HG02610 (cell line): ENCODE data around the gene SOCS3.

Experiments
- ATAC-seq: cut with Tn5 transposase; IDR thresholded peaks from one replicate; pipeline ENCODE4 v1.9.1; 2021; ENCODE audit warnings: mild to moderate bottlenecking, moderate library complexity; ENCODE audit not compliant: unreplicated experiment

Gene SOCS3

GRCh38 chr17:78391051-78391431 lies 31.2 kb upstream of the SOCS3 start:
- no peak for ATAC-seq

DNA sequence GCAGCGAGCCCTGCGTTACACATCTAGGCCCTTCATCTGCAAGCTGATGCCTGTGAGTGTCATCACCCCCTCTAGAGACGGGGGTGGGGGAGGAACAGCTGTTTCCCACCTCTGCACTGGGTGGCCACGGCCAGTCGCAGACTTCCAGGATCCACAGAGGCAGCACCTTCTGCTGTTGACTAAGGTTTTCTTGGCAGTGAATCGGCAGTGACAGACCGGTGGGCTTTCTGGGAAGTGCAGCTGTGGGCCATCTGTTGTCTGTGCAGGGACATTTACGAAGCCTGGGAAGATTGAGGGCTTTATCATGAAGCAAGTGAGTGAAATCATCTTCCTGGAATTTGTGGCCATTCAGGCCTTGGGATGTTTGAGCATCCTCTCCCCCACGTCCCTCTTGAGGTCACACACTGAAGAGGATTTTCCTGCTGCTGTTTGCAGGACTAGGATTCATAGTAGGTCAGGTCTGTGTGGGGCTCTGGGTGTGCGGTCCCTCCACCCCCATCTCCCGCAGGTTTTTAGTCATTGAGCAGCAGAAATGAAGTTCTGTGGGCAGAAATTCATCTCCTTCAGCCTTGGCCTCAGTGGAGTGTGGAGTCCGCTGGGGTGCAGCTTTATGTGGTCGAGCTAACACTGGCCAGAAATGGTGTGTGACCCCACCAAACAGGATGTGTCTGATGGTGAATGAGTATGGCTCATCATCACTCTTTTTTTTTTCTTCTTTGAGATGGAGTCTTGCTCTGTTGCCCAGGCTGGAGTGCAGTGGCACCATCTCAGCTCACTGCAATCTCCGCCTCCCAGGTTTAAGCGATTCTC lies 30.6 kb upstream of the SOCS3 start:
- no peak for ATAC-seq

DNA sequence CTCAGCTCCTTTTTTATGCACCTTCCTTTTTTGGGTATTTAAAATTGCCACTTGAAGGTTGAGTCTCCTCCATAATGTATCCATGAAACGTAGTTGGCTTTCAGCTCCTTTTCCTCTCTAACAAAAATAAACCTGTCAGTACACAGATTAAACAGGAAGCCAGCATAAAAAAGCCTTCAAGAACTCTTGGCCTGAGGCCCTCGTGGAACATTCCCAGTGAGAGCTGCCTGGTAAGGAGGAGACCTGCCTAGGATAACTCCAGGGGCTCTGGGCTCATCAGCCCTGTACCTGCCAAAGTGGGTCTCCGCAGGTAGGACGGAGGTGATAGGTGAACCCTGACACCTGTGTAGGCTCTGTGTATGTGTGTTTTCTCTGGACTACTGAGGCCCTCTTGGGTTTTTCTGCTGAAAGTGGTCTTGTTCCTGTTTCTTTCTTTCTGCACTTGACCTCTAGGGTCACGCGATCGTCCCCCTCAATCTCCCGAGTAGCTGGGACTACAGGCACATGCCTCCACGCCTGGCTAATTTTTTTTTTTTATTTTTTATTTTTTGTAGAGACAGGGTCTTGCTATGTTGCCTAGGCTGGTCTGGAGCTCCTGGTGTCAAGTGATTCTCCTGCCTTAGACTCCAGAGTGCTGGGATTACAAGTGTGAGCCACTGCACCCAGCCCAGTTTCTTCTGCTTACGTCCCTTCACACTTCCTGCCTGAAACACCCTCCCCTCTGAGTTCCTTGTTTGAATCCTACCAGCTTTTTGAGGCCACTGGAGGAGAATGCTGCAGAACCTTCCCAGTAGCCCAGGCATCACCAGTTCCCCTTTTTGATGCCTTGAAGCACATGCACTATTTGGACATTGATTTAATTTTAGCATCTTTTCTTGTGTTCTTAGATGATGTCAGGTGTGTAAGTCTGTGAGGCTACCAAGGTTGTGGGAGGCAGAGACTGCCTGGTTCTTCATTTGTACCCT lies 28.4 kb upstream of the SOCS3 start:
- no peak for ATAC-seq

- ATAC-seq, result peak; percentile 6
Measured at GRCh38 chr17:78384479-78385175, 24.8 kb upstream of the SOCS3 start.

GRCh38 chr17:78383725-78384471 lies 24.0 kb upstream of the SOCS3 start:
- ATAC-seq, result peak; percentile 42

DNA sequence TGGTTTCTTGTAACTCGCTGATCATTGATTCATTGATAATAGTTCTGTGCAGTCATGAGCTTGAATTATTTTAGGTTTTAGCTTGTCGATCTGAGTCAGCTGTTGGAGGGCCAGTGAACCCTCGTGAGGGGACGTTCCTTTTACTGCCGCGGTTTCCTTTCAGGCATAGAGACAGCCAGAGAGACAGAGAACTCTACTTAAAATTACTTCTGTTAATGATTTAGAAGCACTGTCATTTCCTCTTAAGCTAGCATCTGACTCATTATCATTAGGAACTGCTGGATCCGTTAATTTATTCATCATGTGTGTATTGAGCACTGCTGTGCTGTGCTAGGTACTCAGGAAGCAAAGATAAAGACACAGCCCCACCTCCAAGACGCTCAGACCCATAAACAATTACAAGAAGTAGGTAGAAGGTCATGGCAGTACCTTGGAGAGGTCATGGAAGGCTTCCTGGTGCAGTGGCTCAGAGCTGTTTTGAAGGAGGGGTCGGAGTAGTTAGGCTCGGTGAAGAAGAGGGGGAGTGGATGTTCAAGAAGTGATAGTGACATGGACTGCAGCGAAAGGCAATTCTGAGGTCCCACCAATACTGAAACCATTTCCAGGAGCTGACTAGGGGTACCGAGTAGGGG lies 21.8 kb upstream of the SOCS3 start:
- no peak for ATAC-seq

- ATAC-seq, result no peak
Measured at GRCh38 chr17:78380370-78380769, 20.5 kb upstream of the SOCS3 start.

DNA sequence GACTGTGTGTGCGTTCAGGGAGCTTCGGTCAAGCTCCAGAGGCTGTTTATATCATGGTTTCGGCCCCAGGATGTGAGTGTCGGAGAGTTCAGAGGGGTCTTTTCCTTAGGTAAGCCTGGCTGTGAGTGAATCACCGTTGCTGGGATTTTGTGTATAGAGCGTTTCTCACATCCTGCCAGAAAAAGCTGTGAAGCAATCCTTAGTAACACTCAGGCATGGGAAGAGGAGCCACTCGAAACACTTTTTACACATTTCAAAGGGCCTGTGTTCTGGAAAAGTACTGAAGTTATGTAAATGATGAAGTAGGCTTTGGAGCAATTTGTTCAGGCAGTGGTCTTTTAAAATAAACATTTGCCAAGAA lies 19.2 kb upstream of the SOCS3 start:
- no peak for ATAC-seq

DNA sequence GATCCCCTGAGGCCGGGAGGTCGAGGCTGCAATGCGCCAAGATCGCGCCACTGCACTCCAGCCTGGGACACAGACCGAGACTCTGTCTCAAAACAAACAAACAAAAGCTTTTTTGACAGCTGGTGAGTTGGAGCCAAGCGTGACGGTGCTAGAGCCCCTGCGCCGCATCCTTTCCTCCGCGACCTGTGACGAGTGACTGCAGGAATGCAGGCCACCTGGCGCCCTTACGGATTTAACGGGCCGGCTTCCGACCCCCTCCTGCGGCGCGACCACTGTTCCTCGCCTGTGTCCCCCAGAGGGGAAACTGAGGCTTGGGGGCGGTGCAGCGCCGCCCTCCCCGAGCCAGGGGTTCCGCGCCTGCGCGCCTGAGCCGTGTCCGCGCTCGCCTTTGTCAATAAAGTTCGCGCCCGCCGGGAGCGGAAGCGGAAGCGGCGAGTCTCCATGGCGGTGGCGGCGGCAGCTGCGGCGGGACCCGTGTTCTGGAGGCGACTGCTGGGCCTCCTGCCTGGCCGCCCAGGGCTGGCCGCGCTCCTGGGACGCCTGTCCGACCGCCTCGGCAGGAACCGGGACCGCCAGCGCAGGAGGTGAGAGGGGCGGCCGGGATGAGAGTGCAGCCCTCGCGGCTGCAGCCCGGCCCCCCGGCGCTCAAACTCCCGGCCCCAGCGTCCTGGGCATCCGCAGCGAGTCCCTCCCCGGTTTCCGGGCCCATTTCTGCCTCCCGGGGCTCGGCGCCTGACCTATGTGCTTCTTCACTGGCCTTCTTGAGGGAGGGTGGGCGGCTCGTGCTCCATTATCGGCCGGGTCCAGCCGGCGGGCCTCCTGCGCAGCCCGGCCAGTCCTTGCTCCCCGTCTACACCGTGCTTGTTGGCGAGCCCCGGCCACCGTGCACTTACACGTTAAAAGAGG lies 18.6 kb upstream of the SOCS3 start, which contains the start of gene PGS1:
Gene PGS1 (plus strand): TSS at position 425 of the 906 bp plus-strand sequence. CDS start 17 bp downstream, at position 442.
- peak; percentile 48 for ATAC-seq

DNA sequence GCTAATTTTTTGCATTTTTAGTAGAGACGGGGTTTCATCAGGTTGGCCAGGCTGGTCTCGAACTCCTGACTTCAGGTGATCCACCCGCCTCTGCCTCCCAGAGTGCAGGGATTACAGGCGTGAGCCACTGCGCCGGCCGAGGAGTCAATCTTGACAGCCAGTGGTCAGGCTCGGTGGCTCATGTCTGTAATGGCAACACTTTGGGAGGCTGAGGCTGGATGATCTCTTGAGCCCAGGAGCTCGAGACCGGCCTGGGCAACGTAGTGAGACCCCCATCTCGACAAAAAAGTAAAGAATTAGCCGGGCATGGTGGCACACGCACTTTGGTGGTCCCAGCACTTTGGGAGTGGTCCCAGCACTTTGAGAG lies 18.0 kb upstream of the SOCS3 start:
- no peak for ATAC-seq

GRCh38 chr17:78376161-78376560 lies 16.3 kb upstream of the SOCS3 start:
- no peak for ATAC-seq

GRCh38 chr17:78375401-78376151 lies 15.7 kb upstream of the SOCS3 start:
- ATAC-seq, result no peak

DNA sequence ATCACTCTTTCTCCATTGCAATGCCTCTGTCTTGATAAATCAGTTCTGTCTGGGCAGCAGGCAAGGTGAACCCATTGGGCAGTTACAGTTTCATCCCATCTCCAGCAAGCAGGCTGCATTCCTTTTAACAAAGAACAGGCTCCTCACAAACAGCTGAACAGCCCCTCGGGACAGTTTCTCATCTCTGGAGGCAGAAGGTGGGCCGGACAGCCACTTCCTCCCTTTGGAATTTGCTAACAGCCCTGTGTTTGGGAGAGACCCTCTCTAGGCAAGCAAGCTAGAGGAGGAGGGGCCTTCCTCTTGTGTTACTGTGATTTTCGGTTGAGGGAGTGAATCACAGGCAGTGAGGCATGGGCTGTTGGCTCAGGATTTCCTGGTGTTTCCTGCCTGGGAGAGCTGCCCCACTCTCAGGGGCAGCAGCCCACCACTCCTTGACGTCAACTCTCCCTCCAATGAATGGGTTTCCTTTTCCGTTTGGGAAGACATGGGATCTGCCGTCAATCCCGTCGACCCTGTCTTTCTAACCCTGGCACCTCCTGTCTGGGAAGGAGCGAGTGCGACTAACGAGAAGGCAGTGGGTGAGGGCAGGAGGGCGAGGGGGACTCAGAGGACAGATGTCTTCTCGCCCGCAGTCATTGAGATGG lies 14.9 kb upstream of the SOCS3 start:
- ATAC-seq, result no peak

GRCh38 chr17:78374189-78374588 lies 14.3 kb upstream of the SOCS3 start:
- ATAC-seq, result no peak

DNA sequence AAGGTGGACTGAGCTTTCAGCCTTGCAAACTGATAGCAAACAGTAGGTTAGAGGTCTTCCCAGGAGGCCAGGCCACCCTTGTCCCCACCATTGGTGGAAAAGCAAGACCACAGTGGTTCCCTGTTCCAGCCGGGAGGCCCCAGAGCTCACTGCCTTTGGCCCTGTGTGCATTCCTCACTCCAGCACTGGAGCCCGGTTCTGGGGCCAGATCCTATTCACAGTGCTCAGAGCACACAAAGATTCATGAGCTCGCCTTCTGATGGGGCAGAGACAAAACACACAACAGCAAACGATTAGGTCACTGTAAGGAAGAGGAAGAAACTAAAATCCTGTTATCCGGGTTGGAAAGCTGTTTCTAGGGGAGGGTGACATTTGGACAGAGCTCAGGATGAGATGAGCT lies 13.0 kb upstream of the SOCS3 start:
- ATAC-seq, result no peak

DNA sequence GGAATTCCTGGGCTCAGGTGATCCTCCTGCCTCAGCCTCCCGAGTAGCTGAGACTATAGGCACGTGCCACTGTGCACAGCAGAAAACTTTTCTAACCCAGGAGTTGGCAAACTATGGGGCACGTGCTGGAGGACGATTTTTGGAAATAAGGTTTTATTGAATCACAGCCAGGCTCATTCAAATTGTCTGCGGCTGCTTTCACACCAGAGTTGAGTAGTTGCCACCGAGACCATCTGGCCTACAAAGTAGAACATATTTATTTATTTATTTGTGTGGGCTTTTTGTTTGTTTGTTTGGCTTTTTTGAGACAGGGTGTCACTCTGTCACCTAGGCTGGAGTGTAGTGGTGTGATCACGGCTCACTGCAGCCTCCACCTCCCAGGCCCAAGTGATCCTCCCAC lies 11.2 kb upstream of the SOCS3 start:
- no peak for ATAC-seq

GRCh38 chr17:78369791-78370381 lies 10.0 kb upstream of the SOCS3 start:
- no peak for ATAC-seq
